H9 (cell line): ENCODE measurements around the gene SMAD7. TPM values are rescaled to one million over a fixed set of nuclear protein-coding genes. Genes with fewer than 3 reads are reported as not detected.

Source experiments
- DNase-seq: peaks from one replicate; pipeline ENCODE4 v3.0.0-alpha.2; 2017
- H2AFZ ChIP-seq: one replicate; pipeline ENCODE4 v1.6.1; 2013; ENCODE audit warnings: mild to moderate bottlenecking, low read length, control low read depth, moderate library complexity
- H2AK5ac ChIP-seq: 2 replicates; pipeline ENCODE4 v1.6.1; 2013; ENCODE audit warnings: low read length, control low read depth, mixed read lengths; ENCODE audit not compliant: insufficient read length
- H2BK120ac ChIP-seq: one replicate; pipeline ENCODE4 v1.6.1; 2013; ENCODE audit warnings: low read depth, mild to moderate bottlenecking, low read length, control low read depth, inconsistent platforms; ENCODE audit not compliant: poor library complexity, severe bottlenecking
- H2BK12ac ChIP-seq: 2 replicates; pipeline ENCODE4 v1.6.1; 2013; ENCODE audit warnings: low read length, control low read depth, mixed read lengths, low read depth; ENCODE audit not compliant: insufficient read length
- H2BK15ac ChIP-seq: 2 replicates; pipeline ENCODE4 v1.6.1; 2013; ENCODE audit warnings: low read depth, low read length, control low read depth
- H2BK20ac ChIP-seq: one replicate; pipeline ENCODE4 v1.6.1; 2013; ENCODE audit warnings: low read depth, mild to moderate bottlenecking, low read length, control low read depth, inconsistent platforms; ENCODE audit not compliant: poor library complexity, severe bottlenecking
- H2BK5ac ChIP-seq: 2 replicates; pipeline ENCODE4 v1.6.1; 2013; ENCODE audit warnings: low read length, control low read depth, mixed read lengths; ENCODE audit not compliant: insufficient read length
- H3K14ac ChIP-seq: 2 replicates; pipeline ENCODE4 v1.6.1; 2013; ENCODE audit warnings: low read length, control low read depth; ENCODE audit not compliant: insufficient read depth
- H3K18ac ChIP-seq: 2 replicates; pipeline ENCODE4 v1.6.1; 2013; ENCODE audit warnings: low read depth, mild to moderate bottlenecking, mixed read lengths, low read length, control low read depth; ENCODE audit not compliant: insufficient read length
- H3K23ac ChIP-seq: 2 replicates; pipeline ENCODE4 v1.6.1; 2013; ENCODE audit warnings: low read length, control low read depth, mixed read lengths, low read depth; ENCODE audit not compliant: insufficient read length
- H3K23me2 ChIP-seq: 2 replicates; pipeline ENCODE4 v1.6.1; 2013; ENCODE audit warnings: low read depth, mild to moderate bottlenecking, mixed read lengths, low read length, control low read depth; ENCODE audit not compliant: insufficient read length, poor library complexity, severe bottlenecking
- H3K27ac ChIP-seq: 2 replicates; pipeline ENCODE4 v1.5.1; 2013; ENCODE audit warnings: low read length, control low read depth, mixed read lengths, low read depth; ENCODE audit not compliant: insufficient read length
- H3K27me3 ChIP-seq: 2 replicates; pipeline ENCODE4 v1.6.1; 2013; ENCODE audit warnings: low read length, control low read depth, inconsistent platforms; ENCODE audit not compliant: insufficient read depth
- H3K4ac ChIP-seq: 2 replicates; pipeline ENCODE4 v1.6.1; 2013; ENCODE audit warnings: low read depth, mild to moderate bottlenecking, control low read depth, inconsistent platforms, low read length, moderate library complexity
- H3K4me1 ChIP-seq: 2 replicates; pipeline ENCODE4 v1.6.1; 2013; ENCODE audit warnings: low read length, control low read depth, inconsistent platforms; ENCODE audit not compliant: insufficient read depth
- H3K4me2 ChIP-seq: 2 replicates; pipeline ENCODE4 v1.6.1; 2013; ENCODE audit warnings: low read length, control low read depth, mixed read lengths; ENCODE audit not compliant: insufficient read length, insufficient read depth
- H3K56ac ChIP-seq: 2 replicates; pipeline ENCODE4 v1.6.1; 2013; ENCODE audit warnings: low read depth, mild to moderate bottlenecking, mixed read lengths, low read length, control low read depth; ENCODE audit not compliant: insufficient read length
- H3K79me1 ChIP-seq: 2 replicates; pipeline ENCODE4 v1.6.1; 2013; ENCODE audit warnings: low read depth, mild to moderate bottlenecking, moderate library complexity, low read length, control low read depth, inconsistent platforms; ENCODE audit not compliant: insufficient read depth, poor library complexity, severe bottlenecking
- H3K79me2 ChIP-seq: 2 replicates; pipeline ENCODE4 v1.6.1; 2013; ENCODE audit warnings: low read length, control low read depth, inconsistent platforms; ENCODE audit not compliant: insufficient read depth
- H3K9ac ChIP-seq: 2 replicates; pipeline ENCODE4 v1.6.1; 2013; ENCODE audit warnings: low read length, control low read depth, mixed read lengths; ENCODE audit not compliant: insufficient read length; ENCODE audit errors: extremely low read depth
- H3K9me3 ChIP-seq: one replicate; pipeline ENCODE4 v1.6.1; 2013; ENCODE audit warnings: low read depth, low read length, inconsistent platforms; ENCODE audit not compliant: control insufficient read depth
- H3T11ph ChIP-seq: one replicate; pipeline ENCODE4 v1.6.1; 2013; ENCODE audit warnings: mild to moderate bottlenecking, low read length, control low read depth, inconsistent platforms
- H4K20me1 ChIP-seq: one replicate; pipeline ENCODE4 v1.6.1; 2013; ENCODE audit not compliant: control insufficient read depth, insufficient read length, insufficient read depth
- H4K5ac ChIP-seq: 2 replicates; pipeline ENCODE4 v1.6.1; 2013; ENCODE audit warnings: low read depth, mild to moderate bottlenecking, mixed read lengths, low read length, control low read depth; ENCODE audit not compliant: insufficient read length
- H4K8ac ChIP-seq: replicated peaks from 2 replicates; pipeline ENCODE4 v1.6.1; 2013; ENCODE audit warnings: low read length, control low read depth, mixed read lengths, low read depth; ENCODE audit not compliant: insufficient read length
- H4K91ac ChIP-seq: 2 replicates; pipeline ENCODE4 v1.6.1; 2013; ENCODE audit warnings: low read depth, mild to moderate bottlenecking, moderate library complexity, mixed read lengths, low read length, control low read depth; ENCODE audit not compliant: insufficient read length
- H3K27ac Mint-ChIP-seq, 3 experiments: 2 replicates in 2 of 3; 3 replicates in 1 of 3; pipeline ENCODE4 v1.8.0; 2020 to 2021; ENCODE audit warnings: mixed read lengths in 3 of 3, mild to moderate bottlenecking in 1 of 3, moderate library complexity in 1 of 3
- H3K27me3 Mint-ChIP-seq: 2 replicates; pipeline ENCODE4 v1.8.0; 2021; ENCODE audit warnings: low read depth, mild to moderate bottlenecking, moderate library complexity, mixed read lengths
- H3K36me3 Mint-ChIP-seq, 3 experiments: 2 replicates in 2 of 3; 3 replicates in 1 of 3; pipeline ENCODE4 v1.8.0; 2020 to 2021; ENCODE audit warnings: low read depth in 3 of 3, mixed read lengths in 3 of 3; ENCODE audit not compliant: insufficient read depth in 1 of 3
- H3K4me1 Mint-ChIP-seq, 2 experiments: 2 replicates each; pipeline ENCODE4 v1.8.0; 2020; ENCODE audit warnings: mixed read lengths in 2 of 2
- H3K4me3 Mint-ChIP-seq, 2 experiments: 2 replicates in 1 of 2; 3 replicates in 1 of 2; pipeline ENCODE4 v1.8.0; 2020 to 2021; ENCODE audit warnings: mild to moderate bottlenecking in 2 of 2, mixed read lengths in 2 of 2, moderate library complexity in 1 of 2
- H3K9me3 Mint-ChIP-seq, 2 experiments: 2 replicates in 1 of 2; 3 replicates in 1 of 2; pipeline ENCODE4 v1.8.0; 2020; ENCODE audit warnings: mild to moderate bottlenecking in 2 of 2, mixed read lengths in 2 of 2, moderate library complexity in 1 of 2
- WGBS: extraction: QIAGEN DNeasy Blood & Tissue Kit; methylation state at CpG from one replicate; pipeline ENCODE4 v1.1.7; 2013; ENCODE audit warnings: missing lambda C conversion rate, low lambda C conversion rate, mixed read lengths; ENCODE audit not compliant: insufficient read length; ENCODE audit errors: extremely low coverage; 5-methylcytosine and 5-hydroxymethylcytosine counted together
- total RNA-seq: library from RNA; stranded (reverse); gene quantifications from 2 replicates; pipeline ENCODE4 v1.2.1, GENCODE V29; 2021
- TF ChIP-seq, protein P1 (sequence below): fragments of 200-600 bp; sonication (generic); conservative IDR thresholded peaks from 3 replicates; pipeline ENCODE4 v1.8.0; 2021; ENCODE audit warnings: antibody characterized with exemption, mild to moderate bottlenecking

The SMAD7 gene
- total RNA-seq, 1 experiment from 2014 or later = 27.7 TPM

DNA sequence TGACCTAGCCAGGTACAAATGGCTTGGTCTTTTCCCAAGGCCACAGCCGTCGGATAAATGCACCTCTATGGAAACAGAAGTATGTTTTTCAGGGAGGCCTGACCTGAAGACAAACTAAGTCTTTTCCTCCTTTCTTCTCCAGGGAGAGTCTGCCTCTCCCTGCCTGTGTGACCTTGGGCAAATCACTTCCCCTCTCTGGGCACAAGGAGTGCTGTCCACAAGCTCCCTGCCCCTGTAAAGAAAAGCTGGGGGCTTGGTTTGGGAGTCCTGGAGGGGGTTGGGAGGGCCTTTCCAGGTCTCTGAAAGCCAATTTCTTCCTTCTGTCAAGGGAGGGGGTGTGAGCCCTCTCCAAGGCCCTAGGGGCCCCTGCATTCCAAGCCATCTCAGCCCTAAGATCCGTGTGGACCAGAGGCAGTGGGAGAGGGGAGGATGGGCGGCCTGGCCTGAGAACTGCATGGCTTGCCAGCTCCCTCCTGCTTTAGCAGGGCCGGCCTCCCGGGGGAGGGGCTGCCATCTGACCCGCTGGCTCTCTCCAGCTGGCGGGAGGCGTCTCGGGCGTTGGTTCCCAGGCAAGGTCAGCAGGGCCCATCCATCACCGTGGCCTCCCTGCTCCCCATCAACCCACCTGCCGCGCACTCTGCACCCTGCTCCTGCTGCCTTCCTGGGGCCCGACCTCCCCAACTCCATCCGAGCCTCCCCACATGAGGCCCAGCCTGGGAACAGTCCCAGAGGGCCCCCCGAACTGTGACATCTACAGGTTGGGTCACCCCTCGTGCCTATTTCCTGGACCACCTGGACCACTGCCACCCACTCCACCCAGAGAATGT, 61.4 kb downstream of the SMAD7 start:
- no peak overlapping the region for H2BK120ac ChIP-seq
- H3K4me1 ChIP-seq = peaks cover 3% of the 10 kb centered on the region; the same call in 1 of the 2 replicates

More for the DNA sequence above, 61.4 kb downstream of the SMAD7 start:
- Histone ChIP-seq H3K79me1 (no peaks in the 10 kb centered on the region), H3K27me3 (no peaks in the 10 kb centered on the region), H2BK5ac (no peak overlapping the region), H3K4me2 (no peak overlapping the region), H3K56ac (no peak overlapping the region), H3T11ph (no peak overlapping the region), H3K9ac (no peak overlapping the region), H3K18ac (no peak overlapping the region), H2AFZ (no peak overlapping the region), H3K23ac (no peak overlapping the region), H3K4ac (no peak overlapping the region), H4K8ac (no peak overlapping the region), H3K14ac (no peak overlapping the region), H3K27ac (no peak overlapping the region), H4K91ac (no peak overlapping the region), H2BK12ac (no peak overlapping the region), H2BK15ac (no peak overlapping the region), H3K9me3 (no peaks in the 10 kb centered on the region), H2AK5ac (no peak overlapping the region), H3K23me2 (no peaks in the 10 kb centered on the region), H2BK20ac (no peak overlapping the region), H3K79me2 (no peaks in the 10 kb centered on the region), H4K20me1 (no peaks in the 10 kb centered on the region), H4K5ac (no peak overlapping the region)
- Mint-ChIP-seq H3K9me3 (peaks cover 0 to 3% of the 10 kb centered on the region in 2 experiments; a peak in 1 of 5 replicates), H3K4me1 (peaks cover 27 to 37% of the 10 kb centered on the region in 2 experiments), H3K4me3 (no peak overlapping the region; a peak in 1 of 5 replicates), H3K36me3 (no peaks in the 10 kb centered on the region), H3K27ac (no peak overlapping the region; a peak in 2 of 7 replicates), H3K27me3 (peaks cover 8% of the 10 kb centered on the region)
- no CpG with 5 or more reads among the region's 18 CpGs for WGBS
- TF ChIP-seq, protein P1, sequence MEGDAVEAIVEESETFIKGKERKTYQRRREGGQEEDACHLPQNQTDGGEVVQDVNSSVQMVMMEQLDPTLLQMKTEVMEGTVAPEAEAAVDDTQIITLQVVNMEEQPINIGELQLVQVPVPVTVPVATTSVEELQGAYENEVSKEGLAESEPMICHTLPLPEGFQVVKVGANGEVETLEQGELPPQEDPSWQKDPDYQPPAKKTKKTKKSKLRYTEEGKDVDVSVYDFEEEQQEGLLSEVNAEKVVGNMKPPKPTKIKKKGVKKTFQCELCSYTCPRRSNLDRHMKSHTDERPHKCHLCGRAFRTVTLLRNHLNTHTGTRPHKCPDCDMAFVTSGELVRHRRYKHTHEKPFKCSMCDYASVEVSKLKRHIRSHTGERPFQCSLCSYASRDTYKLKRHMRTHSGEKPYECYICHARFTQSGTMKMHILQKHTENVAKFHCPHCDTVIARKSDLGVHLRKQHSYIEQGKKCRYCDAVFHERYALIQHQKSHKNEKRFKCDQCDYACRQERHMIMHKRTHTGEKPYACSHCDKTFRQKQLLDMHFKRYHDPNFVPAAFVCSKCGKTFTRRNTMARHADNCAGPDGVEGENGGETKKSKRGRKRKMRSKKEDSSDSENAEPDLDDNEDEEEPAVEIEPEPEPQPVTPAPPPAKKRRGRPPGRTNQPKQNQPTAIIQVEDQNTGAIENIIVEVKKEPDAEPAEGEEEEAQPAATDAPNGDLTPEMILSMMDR = no peak
- peak; percentile 80 for DNase-seq
